Measurements from ENCODE around the gene INTS3.

DNA sequence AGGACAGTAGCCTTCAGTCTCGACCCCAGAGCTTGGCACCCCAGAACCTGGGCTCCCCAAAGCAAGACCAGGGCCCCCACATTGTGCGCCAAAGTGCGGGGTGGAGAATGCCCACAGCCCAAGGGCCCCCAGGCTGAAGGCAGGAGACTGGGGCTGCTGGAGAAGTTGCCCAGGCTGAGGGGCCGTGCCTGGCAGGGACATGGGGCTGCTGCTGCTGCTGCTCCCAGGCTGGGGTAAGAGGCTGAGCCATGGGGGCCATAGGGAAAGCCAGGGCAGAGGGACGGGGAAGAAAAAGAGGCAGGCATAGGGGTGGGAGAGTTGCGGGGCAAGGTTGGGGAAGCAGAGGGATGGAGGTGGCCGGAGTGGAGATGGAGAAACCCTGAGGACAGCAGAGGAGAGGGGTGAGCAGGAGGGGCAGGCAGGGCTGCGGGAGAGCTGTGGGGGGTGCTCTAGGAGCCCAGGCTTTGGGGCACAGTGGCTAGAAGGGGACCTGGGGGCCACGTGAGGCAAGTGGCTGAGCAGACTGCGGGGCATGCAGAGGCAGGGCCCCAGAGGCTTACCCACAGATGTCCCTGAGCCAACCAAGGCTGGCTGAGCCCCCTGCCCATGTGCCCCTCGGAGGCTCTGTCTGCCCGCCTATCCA, 66.2 kb downstream of the INTS3 start:
- TF ChIP-seq, protein P1, sequence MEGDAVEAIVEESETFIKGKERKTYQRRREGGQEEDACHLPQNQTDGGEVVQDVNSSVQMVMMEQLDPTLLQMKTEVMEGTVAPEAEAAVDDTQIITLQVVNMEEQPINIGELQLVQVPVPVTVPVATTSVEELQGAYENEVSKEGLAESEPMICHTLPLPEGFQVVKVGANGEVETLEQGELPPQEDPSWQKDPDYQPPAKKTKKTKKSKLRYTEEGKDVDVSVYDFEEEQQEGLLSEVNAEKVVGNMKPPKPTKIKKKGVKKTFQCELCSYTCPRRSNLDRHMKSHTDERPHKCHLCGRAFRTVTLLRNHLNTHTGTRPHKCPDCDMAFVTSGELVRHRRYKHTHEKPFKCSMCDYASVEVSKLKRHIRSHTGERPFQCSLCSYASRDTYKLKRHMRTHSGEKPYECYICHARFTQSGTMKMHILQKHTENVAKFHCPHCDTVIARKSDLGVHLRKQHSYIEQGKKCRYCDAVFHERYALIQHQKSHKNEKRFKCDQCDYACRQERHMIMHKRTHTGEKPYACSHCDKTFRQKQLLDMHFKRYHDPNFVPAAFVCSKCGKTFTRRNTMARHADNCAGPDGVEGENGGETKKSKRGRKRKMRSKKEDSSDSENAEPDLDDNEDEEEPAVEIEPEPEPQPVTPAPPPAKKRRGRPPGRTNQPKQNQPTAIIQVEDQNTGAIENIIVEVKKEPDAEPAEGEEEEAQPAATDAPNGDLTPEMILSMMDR (IDR thresholded peaks at IDR 0.05), result no peak
- no peak for TF ChIP-seq POLR2A (IDR thresholded peaks at IDR 0.05)
- TF ChIP-seq POLR2AphosphoS5 (IDR thresholded peaks at IDR 0.05), result no peak

All from gastroesophageal sphincter (tissue), 3 donors.